ENCODE measurements around the gene HHIPL1. TPM values are rescaled to one million over a fixed set of nuclear protein-coding genes. Genes with fewer than 3 reads are reported as not detected.

The HHIPL1 gene
- total RNA-seq, 2 experiments from 2014 or later = 0.09 TPM; not detected in 1

DNA sequence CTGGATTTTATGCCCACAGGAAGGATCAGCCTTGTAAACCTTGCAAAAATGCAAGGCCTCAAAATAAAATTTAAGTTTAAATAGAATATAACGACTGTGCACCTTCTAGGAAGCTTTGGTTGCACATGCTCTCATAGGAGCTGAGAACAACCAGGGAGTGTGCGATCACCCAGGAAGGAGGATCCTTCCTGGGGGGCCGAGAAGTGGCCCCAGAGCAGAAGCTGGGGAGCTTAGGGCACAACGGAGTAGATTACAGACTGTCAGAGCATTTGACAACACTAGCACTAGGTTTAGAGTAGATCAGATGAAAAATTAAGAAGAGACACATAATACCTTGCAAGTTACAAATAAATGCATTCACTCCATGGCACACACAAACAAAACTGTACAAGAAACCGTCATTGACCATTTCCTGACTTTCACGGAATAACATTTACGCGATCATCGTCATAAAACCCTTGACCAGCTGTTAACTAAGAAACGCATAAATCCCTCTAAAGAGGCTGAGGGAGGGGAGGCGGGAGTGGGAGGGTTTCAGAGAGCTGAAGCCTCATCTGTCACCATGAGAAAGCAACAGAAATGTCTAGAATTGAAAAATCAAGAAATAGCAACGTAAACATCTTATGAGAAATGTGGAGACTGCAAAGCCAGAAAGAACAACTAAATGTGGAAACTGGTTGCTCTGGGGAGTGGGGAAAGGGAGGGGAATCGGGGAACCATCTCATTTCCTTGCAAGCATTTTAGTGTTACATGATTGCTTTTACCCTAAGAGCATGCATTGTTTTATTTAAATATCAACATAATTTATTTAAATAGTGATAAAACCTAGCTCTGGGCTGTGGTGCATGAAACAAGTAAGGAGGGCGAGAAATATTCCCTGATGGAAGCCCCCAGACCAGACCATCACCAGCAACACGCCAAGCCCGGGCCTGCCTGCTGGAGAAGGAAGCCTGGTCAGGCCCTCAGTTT lies 27.8 kb upstream of the HHIPL1 start:
- no peak overlapping the region for H3K4me3 Mint-ChIP-seq
- H3K27ac Mint-ChIP-seq = no peak overlapping the region
- DNase-seq (no peak), ATAC-seq (no peak)
- no peaks in the 10 kb centered on the region for H3K4me1 Mint-ChIP-seq
- H3K27me3 Mint-ChIP-seq = peaks cover 23% of the 10 kb centered on the region
- H3K36me3 Mint-ChIP-seq = no peaks in the 10 kb centered on the region
- no peaks in the 10 kb centered on the region for H3K9me3 Mint-ChIP-seq (ENCODE audit: low read depth)
- CTCF ChIA-PET = interaction anchor here (1.4 to 3.9 kb wide), 3 partner anchors 9 to 12 kb away, joined by 3 to 17 read pairs (median 4); no protein-coding TSS in a partner anchor

DNA sequence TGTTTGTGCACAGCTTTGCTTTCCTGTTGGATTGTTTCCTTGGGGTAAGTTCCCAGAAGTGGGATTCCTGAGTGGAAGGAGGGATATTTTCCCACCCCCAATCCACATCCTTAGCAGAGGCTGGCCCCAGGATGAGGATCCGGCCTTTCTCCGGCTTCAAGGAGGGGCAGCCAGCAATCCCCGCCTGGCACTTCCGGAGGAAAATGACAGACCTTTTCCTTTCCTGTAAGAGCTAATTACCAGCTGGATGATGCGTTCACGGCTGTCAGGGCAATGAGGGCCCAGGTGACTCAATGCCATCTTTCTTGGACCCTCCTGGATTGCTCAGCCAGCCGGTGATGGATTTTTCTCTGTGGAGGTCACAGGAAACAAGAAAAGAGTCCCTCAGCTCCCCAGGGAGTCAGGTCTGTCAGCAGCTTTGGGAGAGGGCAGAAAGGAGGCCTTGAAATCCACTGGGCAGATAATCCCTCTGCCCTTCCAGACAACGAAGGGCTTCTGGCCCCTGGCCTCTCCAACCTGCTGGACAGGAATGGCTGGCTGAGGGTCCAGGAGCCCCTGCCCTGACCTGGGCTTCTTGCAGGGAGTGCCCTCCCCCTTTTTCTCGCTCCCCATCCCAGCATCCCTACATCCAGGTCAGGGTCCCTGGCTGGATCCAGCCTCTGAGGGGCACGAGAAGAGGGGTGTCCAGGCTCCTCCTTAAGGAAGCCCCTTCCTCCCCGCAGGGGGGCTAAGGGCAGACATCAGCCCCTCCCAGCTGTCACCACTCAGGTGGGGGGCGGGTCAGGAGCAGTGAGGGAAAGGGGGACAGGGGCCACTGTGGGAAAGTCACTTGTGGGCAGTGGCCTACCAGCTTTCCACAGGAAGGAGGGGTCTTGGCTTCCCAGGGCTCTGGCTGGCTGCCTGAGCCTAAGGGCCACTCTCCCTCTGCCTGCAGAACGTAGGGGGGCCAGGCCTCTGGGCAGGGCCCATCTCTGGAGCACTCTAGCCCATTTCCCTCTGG lies 24.8 kb upstream of the HHIPL1 start:
- H3K4me1 Mint-ChIP-seq = no peaks in the 10 kb centered on the region
- no peak overlapping the region for H3K4me3 Mint-ChIP-seq
- peaks cover 32% of the 10 kb centered on the region for H3K27me3 Mint-ChIP-seq
- H3K36me3 Mint-ChIP-seq = no peaks in the 10 kb centered on the region
- CTCF ChIA-PET = interaction anchor here (3.9 kb wide), 1 partner anchor 9 kb away, joined by 17 read pairs; no protein-coding TSS in a partner anchor
- DNase-seq (no peak), ATAC-seq (no peak)
- H3K9me3 Mint-ChIP-seq (ENCODE audit: low read depth) = no peaks in the 10 kb centered on the region
- no peak overlapping the region for H3K27ac Mint-ChIP-seq

DNA sequence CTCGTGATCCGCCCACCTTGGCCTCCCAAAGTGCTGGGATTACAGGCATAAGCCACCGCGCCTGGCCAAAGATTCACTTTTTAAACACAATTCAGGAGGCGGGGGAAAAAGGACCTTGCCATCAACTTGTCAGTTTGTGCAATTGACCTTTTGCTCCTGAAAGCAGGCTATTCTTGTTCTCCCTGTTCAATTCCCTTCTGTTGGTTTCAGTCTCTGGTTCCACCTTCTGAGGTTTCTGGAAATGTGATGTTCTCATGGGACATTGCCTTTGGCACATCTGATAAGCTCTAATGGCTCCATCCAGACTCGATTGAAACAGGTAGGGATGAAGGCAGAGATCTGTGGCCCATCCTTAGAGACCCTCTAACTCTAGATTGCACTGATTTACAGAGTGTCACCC lies 23.0 kb upstream of the HHIPL1 start:
- no peak for ATAC-seq
- Mint-ChIP-seq H3K4me1 (no peaks in the 10 kb centered on the region), H3K27ac (no peak overlapping the region), H3K36me3 (no peaks in the 10 kb centered on the region), H3K4me3 (no peak overlapping the region), H3K9me3 (ENCODE audit: low read depth) (no peaks in the 10 kb centered on the region), H3K27me3 (peaks cover 18% of the 10 kb centered on the region)
- no peak for DNase-seq
- CTCF ChIA-PET = interaction anchor here (0.7 kb wide), 1 partner anchor 116 kb away, joined by 3 read pairs; no protein-coding TSS in a partner anchor

DNA sequence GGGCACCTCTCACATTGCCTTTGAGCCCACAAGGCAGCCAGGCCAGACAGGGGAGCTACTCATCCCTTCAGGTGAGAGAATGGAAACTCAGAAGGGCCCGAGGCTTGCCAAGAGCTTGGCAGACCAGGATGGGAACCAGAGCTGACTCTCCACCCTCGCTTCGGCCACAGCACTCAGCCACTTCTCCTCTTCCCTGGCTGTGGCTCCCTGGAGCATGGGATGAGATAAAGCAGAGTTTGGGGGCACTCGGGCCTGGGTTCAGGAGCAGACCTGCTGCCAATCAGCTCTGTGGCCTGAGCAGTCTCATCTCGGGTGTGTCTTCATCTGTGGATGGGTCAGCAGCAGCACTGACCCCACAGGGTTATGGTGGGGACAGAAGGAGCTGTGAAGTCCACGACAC lies 20.9 kb upstream of the HHIPL1 start:
- no peaks in the 10 kb centered on the region for H3K36me3 Mint-ChIP-seq
- no peaks in the 10 kb centered on the region for H3K9me3 Mint-ChIP-seq (ENCODE audit: low read depth)
- DNase-seq (no peak), ATAC-seq (no peak)
- no peak overlapping the region for H3K4me3 Mint-ChIP-seq
- peaks cover 3% of the 10 kb centered on the region for H3K4me1 Mint-ChIP-seq
- CTCF ChIA-PET = interaction anchor here (1.5 kb wide), 1 partner anchor 19 kb away, joined by 3 read pairs; no protein-coding TSS in a partner anchor
- H3K27ac Mint-ChIP-seq = no peak overlapping the region
- peaks cover 14% of the 10 kb centered on the region for H3K27me3 Mint-ChIP-seq

DNA sequence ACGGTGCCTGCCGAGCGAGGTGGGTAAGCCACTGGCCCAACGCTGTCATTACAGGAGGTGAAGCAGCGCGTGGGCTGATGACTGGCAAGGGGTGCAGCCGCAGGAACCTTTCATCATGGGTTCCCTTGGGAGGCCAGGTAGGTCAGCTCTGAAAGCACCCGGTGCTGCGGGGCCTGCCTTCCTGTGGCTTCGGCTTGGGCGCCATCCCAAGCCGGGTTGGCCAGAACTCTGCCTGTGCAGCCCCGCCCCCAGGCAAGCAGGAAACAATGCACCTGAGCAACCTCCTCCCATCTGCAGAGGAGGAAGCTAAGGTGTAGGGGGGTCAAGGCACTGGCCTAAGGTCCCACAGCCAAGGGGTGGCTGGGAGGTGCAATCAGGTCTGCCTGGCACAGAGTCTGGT lies 20.0 kb upstream of the HHIPL1 start:
- DNase-seq = no peak
- peaks cover 4% of the 10 kb centered on the region for H3K4me1 Mint-ChIP-seq
- H3K36me3 Mint-ChIP-seq = no peaks in the 10 kb centered on the region
- ATAC-seq = no peak
- CTCF ChIA-PET = no interaction called here
- H3K27me3 Mint-ChIP-seq = peaks cover 14% of the 10 kb centered on the region
- no peak overlapping the region for H3K27ac Mint-ChIP-seq
- H3K4me3 Mint-ChIP-seq = no peak overlapping the region
- H3K9me3 Mint-ChIP-seq (ENCODE audit: low read depth) = no peaks in the 10 kb centered on the region

DNA sequence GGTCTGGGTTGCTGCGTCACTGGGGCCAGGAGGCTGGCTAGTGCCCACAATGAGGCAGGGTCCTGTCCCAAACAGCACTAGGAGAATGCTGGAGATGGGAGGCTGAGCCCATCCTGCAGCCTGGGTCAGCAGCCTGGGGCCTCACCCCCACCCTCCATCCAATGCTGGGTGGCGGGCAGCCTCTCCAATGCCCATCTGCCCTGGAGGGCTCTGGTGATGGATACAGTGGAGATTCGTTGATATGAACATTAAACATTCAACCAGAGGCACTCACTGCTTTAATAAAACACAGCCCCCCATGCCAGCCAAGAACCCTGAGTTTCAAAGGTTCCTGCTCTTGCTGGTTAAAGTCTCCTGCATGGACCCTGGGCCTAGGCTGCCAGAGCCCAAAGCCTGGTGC lies 19.5 kb upstream of the HHIPL1 start:
- H3K9me3 Mint-ChIP-seq (ENCODE audit: low read depth) = no peaks in the 10 kb centered on the region
- ATAC-seq = no peak
- H3K36me3 Mint-ChIP-seq = no peaks in the 10 kb centered on the region

DNA sequence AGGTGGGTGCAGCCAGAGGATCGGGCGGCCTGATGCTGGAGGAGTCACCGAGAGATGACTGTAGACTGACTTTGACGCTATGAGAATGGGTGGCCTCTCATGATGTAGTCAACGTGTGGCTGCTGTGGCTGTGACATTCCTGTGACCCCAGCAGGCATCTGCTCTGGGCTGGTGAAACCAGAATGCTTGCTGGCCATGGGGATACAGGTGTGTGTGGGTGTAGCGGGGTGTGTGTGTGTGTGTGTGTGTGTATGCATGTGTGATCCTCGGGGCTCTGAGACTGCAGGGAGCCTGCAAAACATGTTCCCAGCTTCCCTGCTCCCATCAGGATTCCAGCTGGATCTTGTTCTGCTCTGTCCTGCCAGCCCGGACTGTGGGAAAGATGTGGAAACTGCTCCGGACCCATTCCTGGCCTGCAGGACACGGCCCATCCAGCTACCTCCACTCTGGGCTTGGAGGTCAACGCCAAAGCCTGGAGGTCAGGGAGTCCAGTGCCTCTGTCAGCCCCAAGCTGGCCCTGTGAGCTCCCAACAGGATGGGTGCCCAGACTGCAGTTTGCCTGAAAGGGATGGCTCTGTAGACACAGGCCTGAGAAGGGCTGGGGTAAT lies 18.8 kb upstream of the HHIPL1 start:
- DNase-seq (no peak), ATAC-seq (no peak)
- H3K9me3 Mint-ChIP-seq (ENCODE audit: low read depth) = no peaks in the 10 kb centered on the region
- no peak overlapping the region for H3K4me3 Mint-ChIP-seq
- H3K4me1 Mint-ChIP-seq = peaks cover 4% of the 10 kb centered on the region
- H3K27ac Mint-ChIP-seq = no peak overlapping the region
- peaks cover 17% of the 10 kb centered on the region for H3K27me3 Mint-ChIP-seq
- no peaks in the 10 kb centered on the region for H3K36me3 Mint-ChIP-seq
- CTCF ChIA-PET = interaction anchor here (1.6 kb wide), 1 partner anchor 9 kb away, joined by 3 read pairs; no protein-coding TSS in a partner anchor

More for the DNA sequence above, 19.5 kb upstream of the HHIPL1 start:
- no peak overlapping the region for H3K4me3 Mint-ChIP-seq
- H3K27me3 Mint-ChIP-seq = peaks cover 14% of the 10 kb centered on the region
- CTCF ChIA-PET = no interaction called here
- no peak overlapping the region for H3K27ac Mint-ChIP-seq
- DNase-seq = no peak
- H3K4me1 Mint-ChIP-seq = peaks cover 4% of the 10 kb centered on the region

DNA sequence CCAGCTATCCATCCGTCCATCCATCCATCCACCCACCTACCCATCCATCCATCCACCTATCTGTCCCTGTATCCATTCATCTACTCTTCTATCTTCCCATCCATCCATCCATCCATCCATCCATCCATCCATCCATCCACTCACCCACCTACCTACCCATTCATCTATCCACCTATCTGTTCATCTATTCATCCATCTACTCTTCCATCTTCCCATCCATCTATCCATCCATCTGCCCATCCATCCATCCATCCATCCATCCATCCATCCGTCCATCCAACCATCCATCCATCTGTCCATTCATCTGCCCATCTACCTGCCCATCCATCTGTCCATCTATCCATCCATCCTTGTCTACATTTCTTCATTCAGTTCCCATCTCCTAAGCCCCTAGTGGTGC lies 17.8 kb upstream of the HHIPL1 start:
- no peak overlapping the region for H3K27ac Mint-ChIP-seq

DNA sequence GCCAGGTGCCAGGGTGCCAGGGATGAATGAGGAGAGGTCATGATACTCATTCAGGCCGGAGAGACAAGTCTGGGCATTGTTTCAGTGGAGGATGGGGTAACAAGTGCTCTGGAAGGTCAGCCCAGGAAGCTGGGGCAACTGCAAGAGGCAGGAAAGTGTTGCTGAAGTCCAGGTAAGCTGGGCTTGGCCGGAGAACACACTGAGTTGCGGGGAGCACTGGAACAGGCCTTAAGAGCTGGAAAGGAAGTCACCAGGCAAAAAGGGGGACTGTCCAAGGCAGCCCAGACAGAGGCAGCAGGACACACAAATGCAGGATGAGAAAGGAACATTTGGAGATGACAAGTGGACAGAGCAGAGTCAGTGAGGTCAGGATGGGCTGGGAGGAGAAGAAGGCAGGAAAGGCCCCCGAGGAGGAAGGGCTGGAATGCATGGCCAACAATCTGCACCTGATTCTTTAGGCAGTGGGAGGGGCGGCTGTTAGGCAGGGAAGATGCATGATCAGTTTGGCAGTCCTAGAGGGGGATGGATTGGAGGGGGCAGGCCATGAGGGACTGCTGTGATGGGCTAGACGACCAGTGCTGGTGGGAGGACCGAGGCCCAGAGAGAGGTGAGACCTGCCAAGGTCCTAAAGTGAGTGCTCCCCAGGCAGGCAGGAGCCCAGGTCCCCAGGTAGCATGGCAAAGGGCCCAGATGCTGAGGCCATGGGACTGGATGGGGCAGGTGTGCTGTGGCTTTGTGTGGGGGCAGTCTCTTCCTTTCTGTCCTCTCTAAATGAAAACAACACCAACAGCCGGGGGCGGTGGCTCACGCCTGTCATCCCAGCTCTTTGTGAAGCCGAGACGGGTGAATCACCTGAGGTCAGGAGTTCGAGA lies 17.2 kb upstream of the HHIPL1 start:
- H3K27ac Mint-ChIP-seq = no peak overlapping the region
- ATAC-seq (no peak), DNase-seq (no peak)
- peaks cover 8% of the 10 kb centered on the region for H3K27me3 Mint-ChIP-seq
- H3K36me3 Mint-ChIP-seq = no peaks in the 10 kb centered on the region
- CTCF ChIA-PET = interaction anchor here (0.7 to 2.5 kb wide), 13 partner anchors 10 to 235 kb away, joined by 3 to 17 read pairs (median 4); partner anchors contain the start of gene CCDC85C
- H3K4me3 Mint-ChIP-seq = no peak overlapping the region
- peaks cover 4% of the 10 kb centered on the region for H3K4me1 Mint-ChIP-seq
- no peaks in the 10 kb centered on the region for H3K9me3 Mint-ChIP-seq (ENCODE audit: low read depth)

More for the DNA sequence above, 17.8 kb upstream of the HHIPL1 start:
- Mint-ChIP-seq H3K27me3 (peaks cover 14% of the 10 kb centered on the region), H3K9me3 (ENCODE audit: low read depth) (no peaks in the 10 kb centered on the region), H3K36me3 (no peaks in the 10 kb centered on the region), H3K4me1 (peaks cover 4% of the 10 kb centered on the region), H3K4me3 (no peak overlapping the region)
- DNase-seq = no peak
- no peak for ATAC-seq
- CTCF ChIA-PET = interaction anchor here (1.6 to 2.0 kb wide), 3 partner anchors 10 to 234 kb away, joined by 3 to 10 read pairs (median 4); no protein-coding TSS in a partner anchor

DNA sequence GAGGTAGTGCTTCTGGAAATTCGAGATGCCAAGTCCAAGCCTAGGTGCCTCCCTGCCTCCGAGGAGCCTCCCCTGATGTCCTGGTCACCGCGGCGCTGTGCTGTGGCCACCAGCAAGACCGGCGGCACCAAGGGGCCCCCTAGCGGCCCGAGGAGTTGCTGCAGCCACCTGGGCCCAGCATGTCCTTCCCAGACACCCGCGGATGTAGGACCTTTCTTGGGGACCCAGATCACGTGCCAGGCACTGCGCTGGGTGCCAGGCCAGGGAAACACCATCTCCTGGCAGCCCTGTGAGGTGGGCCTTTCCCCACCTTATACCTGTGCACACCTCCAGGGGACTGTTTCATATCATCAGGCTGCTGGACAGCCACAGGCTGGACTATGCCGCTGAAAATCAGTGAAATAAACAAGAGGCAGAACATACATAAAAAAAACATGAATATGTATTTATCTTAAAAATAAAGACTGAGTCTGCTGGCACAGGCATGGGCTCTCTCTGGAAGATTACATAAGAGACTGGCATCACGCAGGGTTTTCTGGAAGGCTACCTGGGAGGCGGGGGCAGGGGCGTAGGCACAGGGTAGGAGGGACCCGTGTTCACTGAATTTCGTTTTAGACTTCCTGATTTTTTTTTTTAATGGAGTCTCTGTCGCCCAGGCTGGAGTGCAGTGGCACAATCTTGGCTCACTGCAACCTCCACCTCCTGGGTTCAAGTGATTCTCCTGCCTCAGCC lies 15.9 kb upstream of the HHIPL1 start:
- no peak overlapping the region for H3K27ac Mint-ChIP-seq
- H3K27me3 Mint-ChIP-seq = peaks cover 7% of the 10 kb centered on the region
- no peak overlapping the region for H3K4me3 Mint-ChIP-seq
- H3K4me1 Mint-ChIP-seq = peaks cover 4% of the 10 kb centered on the region
- ATAC-seq (peak; percentile 92), DNase-seq (peak; percentile 75)
- H3K36me3 Mint-ChIP-seq = no peaks in the 10 kb centered on the region
- CTCF ChIA-PET = interaction anchor here (0.7 to 2.5 kb wide), 11 partner anchors 11 to 236 kb away, joined by 3 to 17 read pairs (median 4); no protein-coding TSS in a partner anchor
- H3K9me3 Mint-ChIP-seq (ENCODE audit: low read depth) = no peaks in the 10 kb centered on the region

DNA sequence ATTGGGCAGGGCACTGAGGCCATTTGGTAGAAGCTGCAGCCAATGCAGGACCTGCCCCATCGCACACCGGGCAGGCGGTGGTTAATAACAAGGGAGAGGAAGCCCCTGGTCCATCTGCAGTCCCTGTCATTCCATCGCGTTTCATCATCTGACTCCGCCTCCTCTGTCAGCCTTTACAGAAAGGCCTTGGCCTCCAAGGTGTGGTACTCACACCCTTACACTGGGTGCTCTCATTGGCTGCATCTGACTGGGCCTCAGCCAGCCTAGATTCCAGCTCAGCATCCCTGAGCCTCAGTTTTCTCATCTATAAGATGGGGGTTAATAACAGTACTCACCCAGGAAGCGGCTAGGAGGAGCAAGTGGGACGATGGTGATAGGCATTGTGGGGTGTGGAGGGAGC lies 14.7 kb upstream of the HHIPL1 start:
- Mint-ChIP-seq H3K4me3 (no peak overlapping the region), H3K9me3 (ENCODE audit: low read depth) (no peaks in the 10 kb centered on the region), H3K4me1 (peaks cover 4% of the 10 kb centered on the region), H3K27me3 (peaks cover 2% of the 10 kb centered on the region), H3K36me3 (no peaks in the 10 kb centered on the region), H3K27ac (no peak overlapping the region)
- ATAC-seq (no peak), DNase-seq (no peak)
- CTCF ChIA-PET = interaction anchor here (2.5 kb wide), 1 partner anchor 12 kb away, joined by 17 read pairs; no protein-coding TSS in a partner anchor

Measured in activated CD8-positive, alpha-beta memory T cell treated with anti-CD3 and anti-CD28 coated beads, Interleukin-2, amount 10 ng/mL, durations not matched to agents 7 days and 5 days (primary cell).